ENCODE measurements around the gene LRRC63.

DNA sequence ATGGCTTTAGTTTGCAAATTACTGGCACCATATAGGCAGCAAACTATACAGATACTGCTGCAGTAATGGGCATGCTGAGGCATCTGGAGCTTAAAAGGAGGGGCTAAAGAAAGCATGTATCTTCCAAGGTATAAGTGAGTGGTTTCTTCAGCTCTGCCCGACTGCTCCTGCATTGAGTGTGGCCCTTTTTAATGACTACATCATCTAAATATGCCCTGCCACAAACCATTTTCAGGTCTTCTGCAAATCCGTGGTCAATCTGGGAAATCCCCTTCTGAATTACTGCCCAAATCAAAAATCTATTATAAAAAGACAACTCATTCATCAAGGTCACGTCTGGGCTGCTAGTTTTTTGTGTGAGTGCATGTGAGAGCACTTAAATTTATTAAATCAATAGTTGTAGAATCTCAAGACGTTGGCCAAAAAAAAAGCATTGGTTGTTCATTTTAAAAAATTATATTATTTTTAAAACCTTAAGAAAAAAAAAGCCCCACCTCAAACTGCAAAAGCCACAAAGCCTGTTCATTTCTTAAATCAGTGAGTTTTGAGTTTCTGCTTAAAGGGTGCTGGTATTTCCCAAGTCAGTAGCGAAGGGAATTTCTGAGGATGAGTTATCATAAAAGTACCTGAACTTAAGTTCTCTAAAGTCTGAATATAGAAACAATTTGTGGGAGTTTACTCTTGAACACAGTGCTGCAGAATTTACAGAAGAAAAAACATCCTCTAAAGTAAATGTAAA lies 46.1 kb upstream of the LRRC63 start:
- TF ChIP-seq, protein P1, sequence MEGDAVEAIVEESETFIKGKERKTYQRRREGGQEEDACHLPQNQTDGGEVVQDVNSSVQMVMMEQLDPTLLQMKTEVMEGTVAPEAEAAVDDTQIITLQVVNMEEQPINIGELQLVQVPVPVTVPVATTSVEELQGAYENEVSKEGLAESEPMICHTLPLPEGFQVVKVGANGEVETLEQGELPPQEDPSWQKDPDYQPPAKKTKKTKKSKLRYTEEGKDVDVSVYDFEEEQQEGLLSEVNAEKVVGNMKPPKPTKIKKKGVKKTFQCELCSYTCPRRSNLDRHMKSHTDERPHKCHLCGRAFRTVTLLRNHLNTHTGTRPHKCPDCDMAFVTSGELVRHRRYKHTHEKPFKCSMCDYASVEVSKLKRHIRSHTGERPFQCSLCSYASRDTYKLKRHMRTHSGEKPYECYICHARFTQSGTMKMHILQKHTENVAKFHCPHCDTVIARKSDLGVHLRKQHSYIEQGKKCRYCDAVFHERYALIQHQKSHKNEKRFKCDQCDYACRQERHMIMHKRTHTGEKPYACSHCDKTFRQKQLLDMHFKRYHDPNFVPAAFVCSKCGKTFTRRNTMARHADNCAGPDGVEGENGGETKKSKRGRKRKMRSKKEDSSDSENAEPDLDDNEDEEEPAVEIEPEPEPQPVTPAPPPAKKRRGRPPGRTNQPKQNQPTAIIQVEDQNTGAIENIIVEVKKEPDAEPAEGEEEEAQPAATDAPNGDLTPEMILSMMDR (IDR thresholded peaks at IDR 0.05), result no peak
- no peak for TF ChIP-seq POLR2A (IDR thresholded peaks at IDR 0.05)
